HG03045 (cell line): ENCODE results near the gene TMEM161A.

Experiments
- ATAC-seq: cut with Tn5 transposase; IDR thresholded peaks from one replicate; pipeline ENCODE4 v1.9.1; 2021; ENCODE audit warnings: mild to moderate bottlenecking, moderate library complexity; ENCODE audit not compliant: unreplicated experiment

TMEM161A gene

DNA sequence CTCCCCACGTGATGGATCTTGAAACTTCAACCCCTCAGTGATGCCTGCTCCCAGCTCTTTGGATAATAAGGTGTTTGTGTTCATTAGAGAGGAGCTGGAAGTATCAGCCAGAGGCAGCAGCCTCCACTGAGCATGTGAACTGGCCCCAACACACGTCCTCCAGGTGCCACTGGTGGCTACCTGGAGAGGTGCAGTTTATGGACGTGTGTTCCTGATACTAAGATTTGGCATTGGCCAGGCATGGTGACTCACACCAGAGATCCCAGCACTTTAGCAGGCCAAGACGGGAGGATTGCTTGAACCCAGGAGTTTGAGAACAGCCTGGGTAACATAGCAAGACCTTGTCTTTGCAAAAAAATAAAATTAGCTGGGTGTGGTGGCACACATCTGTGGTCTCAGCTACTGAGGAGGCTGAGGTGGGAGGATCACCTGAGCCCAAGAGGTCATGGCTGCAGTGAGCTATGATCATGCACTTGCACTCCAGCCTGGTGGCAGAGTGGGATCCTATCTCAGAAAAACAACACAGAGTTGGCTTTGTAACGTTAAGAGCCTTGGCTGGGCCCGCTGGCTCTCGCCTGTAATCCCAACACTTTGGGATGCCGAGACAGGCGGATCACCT, 40.1 kb downstream of the TMEM161A start:
- no peak for ATAC-seq

DNA sequence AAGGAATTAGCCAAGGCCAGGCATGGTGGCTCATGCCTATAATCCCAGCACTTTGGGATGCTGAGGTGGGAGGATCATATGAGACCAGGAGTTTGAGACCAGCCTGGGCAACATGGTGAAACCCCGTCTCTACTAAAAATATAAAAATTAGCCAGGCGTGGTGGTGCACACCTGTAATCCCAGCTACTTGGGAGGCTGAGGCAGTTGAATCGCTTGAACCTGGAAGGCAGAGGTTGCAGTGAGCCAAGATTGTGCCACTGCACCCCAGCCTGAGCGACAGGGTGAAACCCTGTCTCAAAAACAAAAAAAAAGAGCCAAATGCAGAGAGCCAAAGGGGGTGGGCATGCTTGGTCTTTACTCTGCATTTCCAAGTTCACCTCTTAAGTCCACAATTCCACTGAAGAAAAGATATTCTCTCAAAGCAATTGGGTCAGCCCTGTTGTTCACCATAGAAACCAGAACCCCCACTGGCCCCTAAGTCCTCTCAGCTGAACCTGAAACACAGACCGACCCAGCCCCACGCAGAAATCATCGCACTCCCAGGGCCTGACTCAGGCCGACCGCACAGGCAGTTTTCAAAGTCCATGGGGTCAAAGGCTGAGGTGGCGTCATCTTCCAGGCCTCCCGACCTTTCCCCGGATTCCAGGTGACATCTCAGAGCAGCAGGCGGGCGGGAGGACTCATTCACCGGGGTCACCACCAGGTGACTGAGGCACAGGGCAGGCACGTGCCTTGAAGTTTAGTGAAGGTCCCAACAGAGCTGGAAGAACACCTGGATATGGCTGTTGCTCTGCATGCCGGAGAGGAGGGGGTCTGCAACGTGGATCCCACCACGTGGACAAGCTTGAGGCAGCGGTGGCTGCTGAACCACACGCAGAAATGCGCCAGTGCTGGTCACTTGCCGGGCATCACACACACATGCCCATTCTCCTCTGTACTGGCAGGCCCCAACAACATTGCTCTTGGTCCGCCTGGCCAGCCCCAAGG, 41.3 kb downstream of the TMEM161A start:
- ATAC-seq: no peak

DNA sequence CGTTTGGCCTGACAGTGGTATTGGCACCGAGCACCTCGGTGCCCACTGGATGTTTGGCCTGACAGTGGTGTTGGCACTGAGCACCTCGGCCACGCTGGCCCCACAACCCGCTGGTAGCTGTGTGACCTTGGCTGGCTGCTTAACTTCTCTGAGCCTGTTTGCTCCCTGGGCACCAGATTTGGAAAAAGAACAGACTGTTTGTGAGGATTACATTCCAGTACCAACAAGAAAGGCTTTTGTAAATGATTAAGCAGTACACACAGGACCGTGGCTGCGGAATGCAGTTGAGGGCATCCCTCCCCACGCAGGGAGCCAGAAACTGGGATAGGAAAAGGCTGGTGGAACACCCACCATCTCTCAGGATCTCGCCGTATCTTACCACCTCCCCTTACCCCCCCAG, 42.6 kb downstream of the TMEM161A start:
- no peak for ATAC-seq

DNA sequence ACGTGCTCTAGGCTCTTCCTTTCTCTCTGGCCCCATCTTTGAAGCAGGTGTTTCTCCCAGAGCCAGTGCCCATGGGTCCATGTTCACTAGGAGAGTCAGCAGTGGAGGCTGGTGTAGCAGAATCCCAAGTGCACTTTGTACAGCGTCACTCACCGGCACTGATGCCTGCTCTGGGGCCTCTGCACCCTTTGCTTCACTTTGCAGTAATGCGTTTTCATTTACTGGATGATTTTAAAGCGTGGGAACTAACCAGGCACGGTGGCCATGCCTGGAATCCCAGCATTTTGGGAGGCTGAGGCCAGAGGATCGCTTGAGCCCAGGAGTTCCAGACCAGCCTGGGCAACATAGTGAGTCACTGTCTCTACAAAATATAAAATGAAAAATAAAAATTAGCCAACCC, 43.8 kb downstream of the TMEM161A start:
- ATAC-seq: no peak

DNA sequence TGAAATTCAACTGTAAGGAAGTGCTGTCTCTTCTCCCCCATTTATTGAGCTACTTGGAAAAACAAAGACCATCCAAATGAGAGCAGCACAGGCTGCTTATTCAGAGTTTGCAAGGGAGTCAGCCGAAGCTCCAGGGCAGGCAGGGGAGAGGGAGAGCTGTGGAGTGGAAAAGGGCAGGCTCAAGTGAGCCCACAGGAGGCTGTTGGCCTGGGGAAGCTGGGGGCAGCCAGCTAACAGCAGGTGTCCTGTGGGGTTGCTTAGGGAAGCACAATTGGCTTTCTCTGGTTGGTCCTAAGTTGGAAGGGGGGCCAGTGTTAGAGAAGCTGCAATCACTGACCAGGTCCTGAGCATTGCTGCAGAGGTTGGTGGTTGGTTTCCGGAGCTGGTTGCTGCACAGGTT, 50.6 kb downstream of the TMEM161A start:
- no peak for ATAC-seq

DNA sequence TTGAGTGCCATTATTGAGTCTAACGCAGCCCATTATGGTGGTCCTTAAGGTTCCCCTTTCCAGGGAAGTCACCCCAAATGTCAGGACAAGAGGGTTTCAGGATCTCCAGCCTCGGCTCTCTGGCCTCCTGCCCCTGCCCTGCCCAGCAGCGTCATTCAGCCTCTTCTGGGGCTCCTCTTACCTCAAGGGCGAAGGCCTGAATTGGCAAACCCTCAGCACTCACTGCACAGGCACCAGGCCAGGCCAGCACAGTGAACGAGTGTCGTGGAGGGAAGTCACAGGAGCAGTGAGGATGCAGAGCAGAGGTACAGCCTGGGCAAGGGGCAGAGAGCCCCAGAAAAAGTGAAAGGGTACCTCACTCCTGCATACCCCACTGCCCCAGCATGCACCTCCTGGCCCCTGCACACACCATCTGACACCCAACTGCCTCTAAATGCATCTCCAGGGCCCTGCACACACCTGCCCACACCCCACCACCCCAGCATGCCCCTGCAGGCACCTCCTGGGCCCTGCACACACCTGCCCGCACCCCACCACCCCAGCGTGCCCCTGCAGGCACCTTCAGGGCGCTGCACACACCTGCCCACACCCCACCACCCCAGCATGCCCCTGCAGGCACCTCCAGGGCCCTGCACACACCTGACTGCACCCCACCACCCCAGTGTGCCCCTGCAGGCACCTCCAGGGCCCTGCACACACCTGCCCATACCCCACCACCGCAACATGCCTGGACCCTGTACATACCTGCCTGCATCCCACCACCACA, 54.7 kb downstream of the TMEM161A start:
- no peak for ATAC-seq

DNA sequence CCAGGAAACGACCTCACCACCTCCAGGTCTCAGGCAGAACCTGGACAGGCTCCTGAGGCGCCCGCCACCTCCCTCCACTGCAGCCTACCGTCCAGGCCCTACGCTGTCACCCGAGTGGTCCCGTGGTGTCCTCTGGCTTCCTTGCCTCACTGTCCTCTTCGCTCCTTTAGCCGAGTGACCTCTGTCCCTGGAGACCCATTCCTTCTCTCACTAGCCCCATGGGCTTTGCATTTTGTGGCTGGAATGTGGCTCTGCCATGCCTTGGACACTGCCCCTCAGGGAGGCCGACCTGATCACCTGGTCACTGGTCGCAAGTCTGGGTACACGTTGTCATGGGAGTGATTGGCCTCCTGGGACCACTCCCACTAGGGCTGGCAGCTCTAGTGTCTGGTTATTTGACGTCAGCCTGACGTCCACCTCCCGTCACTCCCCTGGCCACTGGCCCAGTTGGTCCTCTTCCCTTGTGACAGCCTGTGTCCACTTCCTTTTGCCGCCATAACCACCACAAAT, 56.6 kb downstream of the TMEM161A start:
- ATAC-seq: no peak

DNA sequence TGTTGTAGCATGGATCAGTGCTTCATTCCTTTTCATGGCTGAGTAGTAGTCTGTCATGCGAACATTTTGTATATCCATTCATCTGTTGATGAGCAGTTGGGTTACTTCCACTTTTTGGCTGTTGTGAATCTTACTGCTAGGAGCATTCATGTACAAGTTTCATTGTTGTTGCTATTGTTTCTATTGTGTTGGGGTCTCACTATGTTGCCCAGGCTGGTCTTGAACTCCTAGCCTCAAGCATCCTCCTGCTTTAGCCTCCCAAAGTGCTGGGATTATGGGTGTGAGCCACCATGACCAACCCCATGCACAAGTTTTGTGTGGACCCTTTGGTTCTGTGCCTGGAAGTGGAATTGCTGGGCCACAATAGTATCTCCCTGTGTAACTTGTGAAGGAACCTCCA, 58.7 kb downstream of the TMEM161A start:
- ATAC-seq: no peak

DNA sequence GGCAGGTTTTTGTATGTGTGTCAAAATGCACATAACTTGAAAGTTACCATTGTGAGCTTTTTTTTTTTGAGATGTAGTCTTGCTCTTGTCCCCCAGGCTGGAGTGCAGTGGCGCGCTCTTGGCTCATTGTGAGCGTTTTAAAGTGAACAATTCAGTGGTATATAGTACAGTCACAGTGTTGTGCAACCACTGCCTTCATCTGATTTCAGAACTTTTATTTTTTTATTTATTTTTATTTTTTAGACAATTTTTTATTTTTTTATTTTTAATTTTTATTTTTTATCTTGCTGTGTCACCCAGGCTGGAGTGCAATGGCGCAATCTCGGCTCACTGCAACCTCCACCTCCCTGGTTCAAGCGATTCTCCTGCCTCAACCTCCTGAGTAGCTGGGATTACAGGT, 59.5 kb downstream of the TMEM161A start:
- no peak for ATAC-seq

DNA sequence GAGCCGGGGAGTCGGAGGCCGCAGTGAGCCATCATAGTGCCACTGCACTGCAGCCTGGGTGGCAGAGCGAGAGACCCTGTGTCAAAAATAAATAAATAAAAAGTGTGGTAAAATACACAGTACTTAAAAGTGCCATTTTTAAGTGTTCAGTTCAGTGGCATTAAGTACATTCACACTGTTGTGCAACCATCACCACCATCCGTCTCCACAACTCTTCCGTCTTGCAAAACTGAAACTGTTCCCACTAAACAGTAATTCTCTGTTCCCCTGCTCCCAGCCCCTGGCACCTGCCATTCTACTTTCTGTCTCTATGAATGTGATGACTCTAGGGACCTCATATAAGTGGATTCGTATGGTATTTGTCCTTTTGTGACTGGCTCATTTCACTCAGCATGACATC, 61.2 kb downstream of the TMEM161A start:
- ATAC-seq: no peak

DNA sequence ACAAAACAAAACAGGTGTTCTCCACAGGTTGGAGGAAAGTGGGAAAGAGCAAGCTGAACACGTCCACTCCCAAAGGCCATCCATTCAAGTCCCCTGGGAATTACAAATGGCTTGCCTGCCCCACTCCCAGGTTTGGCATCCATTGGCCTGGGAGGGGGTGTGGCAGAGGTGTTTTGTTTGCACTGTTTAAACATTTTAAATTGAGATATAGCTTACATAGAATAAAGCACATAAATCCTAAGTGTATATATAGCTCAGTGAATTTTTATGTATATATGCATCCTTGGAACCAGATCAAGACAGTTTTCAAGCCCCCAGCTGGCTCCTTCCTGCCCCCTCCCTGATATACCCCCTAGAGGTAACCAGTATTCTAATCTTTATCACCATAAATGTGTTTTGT, 61.8 kb downstream of the TMEM161A start:
- no peak for ATAC-seq

DNA sequence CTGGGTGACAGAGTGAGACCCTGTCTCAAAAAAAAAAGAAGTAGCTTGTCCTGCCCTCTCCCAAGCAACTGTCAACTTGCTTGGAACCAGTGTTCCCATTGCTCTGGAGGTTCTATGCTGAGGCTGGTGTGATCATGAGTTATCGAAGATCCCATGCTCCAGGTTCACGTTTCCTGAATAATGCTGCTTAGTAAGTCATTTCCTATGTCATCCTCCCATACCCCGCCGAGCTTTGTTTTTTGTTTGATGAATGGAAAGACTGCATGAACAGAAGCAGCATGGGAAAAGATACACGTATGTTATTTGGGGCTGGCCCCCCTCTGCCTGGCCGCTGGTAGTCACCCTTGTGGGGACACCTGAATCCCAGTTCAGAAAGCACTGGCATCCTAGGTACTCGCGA, 63.2 kb downstream of the TMEM161A start:
- no peak for ATAC-seq

DNA sequence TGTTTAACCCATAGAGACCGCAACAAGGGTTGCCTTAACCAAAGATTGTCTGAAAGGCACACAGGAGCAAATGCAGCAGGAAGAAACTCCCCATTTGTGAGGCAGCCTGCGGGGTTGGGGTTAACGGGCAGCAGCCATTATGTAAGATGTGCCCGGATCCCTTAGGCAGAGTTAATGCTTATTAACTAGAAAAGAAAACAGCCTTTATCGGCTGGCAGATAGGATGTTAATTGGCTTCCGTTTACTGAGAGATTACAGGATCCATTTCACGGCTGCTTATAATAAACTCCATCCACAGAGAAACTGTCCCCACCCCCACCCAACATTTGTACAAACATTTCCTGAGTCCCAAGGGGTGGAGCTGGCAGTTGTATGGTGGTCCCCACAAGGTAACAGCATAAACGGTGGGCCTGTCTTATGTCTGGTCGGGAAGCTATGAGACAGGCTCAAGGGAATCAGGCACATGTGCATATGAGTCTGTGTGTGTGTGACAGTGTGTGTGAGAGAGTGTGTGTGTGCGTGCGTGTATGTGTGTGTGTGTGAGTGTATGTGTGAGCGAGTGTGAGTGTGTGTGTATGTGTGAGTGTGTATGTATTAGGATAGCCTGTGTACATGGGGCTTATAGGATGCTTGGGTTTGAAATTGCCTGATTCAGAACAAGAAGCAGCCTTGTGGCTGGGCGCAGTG, 63.9 kb downstream of the TMEM161A start:
- ATAC-seq: no peak

DNA sequence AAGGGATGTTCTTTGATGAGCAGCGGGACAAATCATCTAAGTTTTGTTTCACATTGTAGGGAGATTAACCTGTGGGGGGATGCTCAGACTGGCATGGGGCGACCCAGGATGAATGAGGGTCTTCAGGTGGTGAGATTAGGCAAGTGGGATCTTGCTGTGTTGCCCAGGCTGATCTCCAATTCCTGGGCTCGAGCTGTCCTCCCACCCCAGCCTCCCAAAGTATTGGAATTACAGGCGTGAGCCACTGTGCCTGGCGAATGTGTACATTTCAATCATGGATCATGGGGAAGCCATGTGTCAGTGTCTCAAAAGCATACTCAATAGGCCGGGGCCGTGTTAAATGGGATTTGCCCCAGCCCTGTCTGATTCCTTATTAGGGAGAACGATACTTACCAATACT, 66.4 kb downstream of the TMEM161A start:
- ATAC-seq: no peak
